Measurements from ENCODE around the gene GFI1.
A peak's percentile ranks its signal among the peaks of the same experiment; 100 is the strongest.
"Not testable (repeated sequence)": the region's sequence is repeated elsewhere in the genome, so short reads cannot be mapped to it uniquely, and the experiment has no call there.

GFI1 gene

DNA sequence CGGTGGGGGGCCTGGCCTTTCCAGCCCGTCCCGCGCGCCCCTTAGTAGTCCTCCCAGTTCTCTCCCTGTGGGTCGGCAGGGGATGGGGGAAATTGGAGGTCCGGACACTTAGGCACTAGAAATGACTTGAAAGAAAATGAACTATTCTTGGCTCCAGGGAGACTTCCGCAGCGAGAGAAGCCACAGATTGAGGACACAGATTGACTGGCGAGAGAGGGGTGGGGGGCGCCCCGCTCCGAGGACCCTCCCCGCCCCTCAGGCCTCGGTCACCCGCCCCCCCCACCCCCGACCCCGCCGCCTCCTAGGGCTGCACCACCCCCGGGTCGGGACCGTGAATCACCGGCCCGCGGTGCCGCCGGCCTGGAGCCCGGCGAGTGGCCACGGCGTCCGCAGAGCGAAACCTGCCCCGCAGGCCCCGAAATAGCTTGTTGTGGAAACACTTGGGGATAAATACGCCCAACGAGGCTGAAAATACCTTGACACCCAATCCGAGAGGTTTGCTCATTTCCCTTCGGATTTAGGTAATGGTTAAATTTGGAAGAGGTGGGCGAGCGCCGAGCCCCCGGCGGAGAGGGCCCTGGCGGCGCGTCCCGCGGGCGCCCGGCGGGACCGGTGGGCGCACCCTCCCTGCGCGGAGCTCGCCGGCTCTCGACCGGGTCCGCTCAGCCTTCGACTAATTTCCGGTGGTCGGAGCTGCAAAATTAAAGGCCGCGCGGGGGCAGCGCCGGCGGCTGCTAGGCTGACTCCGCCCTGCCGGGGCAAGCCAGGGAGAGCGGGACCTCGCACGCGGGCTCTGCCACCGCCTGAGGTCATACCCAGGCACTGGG lies at the start of gene GFI1:
GFI1 (minus strand) TSS at position 675 of the 827 bp plus-strand sequence. CDS start 3,438 bp downstream, outside the sequence.
- peak; percentile 85 for DNase-seq

DNA sequence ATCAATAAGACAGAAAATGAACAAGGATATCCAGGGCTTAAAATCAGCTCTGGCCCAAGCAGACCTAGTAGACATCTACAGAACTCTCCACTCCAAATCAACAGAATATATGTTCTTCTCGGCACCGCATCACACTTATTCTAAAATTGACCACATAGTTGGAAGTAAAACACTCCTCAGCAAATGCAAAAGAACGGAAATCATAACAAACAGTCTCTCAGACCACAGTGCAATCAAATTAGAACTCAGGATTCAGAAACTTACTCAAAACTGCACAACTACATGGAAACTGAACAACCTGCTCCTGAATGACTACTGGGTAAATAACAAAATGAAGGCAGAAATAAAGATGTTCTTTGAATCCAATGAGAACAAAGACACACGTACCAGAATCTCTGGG lies 45.6 kb upstream of the GFI1 start:
- not testable (repeated sequence) for DNase-seq

DNA sequence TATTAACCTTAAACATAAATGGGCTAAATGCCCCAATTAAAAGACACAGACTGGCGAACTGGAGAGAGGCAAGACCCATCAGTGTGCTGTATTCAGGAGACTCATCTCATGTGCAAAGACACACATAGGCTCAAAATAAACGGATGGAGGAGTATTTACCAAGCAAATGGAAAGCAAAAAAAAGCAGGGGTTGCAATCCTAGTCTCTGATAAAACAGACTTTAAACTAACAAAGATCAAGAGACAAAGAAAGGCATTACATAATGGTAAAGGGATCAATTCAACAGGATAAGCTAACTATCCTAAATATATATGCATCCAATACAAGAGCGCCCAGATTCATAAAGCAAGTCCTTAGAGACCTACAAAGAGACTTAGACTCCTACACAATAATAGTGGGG lies 45.2 kb upstream of the GFI1 start:
- DNase-seq: not testable (repeated sequence)

DNA sequence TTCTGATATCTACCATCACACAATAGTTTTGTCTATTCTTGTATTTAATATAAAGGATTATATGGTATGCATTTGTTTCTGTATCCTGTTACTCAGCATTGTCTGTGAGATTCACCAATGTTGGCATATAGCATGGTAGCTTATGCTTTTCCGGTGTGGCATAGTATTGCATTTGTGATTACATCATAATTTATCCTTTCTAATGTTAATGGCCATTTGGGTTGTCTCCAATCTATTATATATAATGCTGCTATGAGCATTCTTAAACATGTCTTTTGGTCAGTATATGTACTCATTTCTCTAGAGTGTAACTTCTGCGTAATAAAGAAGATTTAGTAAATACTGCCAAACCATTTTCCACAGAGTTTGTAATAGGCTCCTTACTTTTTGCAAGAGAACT lies 40.9 kb upstream of the GFI1 start:
- DNase-seq: no peak

DNA sequence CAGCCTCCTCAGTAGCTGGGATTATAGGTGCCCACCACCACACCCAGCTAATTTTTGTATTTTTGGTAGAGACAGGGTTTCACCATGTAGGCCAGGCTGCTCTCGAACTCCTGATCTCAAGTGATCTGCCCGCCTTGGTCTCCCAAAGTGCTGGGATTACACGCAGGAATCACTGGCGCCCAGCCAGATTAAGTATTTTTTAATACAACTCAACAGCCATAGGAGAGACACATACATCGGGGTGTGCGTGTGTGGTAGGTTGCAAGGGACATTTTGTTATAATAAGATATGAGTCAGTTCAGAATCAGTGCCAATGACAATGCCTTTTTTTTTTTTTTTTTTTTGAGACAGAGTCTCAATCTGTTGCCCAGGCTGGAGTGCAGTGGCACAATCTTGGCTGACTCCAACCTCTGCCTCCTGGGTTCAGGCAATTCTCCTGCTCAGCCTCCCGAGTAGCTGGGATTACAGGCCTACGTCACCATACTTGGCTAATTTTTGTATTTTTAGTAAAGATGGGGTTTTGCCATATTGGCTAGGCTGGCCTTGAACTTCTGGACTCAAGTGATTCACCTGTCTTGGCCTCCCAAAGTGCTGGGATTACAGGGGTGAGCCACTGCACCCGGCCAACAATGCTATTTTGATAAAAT lies 38.3 kb upstream of the GFI1 start:
- not testable (repeated sequence) for DNase-seq

DNA sequence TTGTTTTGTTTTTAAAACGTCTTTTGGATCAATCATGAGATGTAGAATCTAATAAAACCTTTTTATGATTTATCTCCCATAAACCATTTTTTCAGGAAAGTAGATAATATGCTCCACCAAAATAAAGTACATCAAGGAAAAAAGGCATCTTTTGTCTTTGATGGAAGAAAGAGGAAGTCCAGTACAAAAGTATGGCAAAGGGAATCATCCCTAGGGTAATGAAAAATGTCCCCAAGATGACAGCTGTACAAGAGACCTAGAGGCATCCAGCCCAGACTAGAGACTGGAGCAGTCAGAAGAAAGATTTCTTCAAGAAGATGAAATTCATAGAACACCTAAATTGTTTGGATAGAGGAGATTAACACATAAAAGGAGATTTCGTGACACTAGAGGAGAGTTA lies 32.3 kb upstream of the GFI1 start:
- no peak for DNase-seq

DNA sequence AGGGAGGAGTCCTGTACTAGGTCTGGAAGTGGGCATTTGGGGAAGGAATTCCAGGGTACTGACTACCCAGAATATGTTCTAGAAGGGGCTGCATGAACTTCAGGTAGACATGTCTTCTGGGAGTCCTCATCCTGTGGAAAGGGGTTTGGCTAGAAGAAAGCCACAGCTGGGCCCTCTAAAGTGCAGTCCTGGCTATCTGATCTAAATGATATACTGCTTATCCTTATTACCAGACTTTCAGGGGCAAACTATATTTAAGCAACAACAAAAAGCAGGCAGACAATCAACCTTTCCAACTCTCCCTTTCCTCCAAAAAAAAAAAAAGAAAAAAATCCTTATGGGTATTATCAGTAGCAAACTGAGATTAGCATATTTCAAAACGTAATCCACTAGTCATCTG lies 29.8 kb upstream of the GFI1 start:
- DNase-seq: peak; percentile 28

DNA sequence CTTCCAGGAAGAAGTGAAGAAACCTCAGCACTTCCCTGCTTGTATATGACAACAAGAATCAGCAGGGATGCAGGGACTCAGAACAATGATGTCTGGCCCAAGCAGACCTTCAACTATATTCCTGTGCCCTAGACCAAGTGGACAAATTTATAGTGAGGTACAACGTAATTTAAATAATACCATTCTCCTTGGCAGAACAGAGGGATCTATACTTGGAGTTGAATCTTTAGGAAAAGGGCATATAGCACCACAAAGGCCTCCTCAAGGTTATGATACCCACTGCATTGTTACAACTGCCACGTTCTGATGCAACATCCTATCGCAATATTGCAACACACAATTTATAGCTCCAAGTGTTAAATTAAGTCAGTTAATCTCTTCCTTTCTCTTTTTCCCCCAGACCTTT lies 29.1 kb upstream of the GFI1 start:
- peak; percentile 91 for DNase-seq

DNA sequence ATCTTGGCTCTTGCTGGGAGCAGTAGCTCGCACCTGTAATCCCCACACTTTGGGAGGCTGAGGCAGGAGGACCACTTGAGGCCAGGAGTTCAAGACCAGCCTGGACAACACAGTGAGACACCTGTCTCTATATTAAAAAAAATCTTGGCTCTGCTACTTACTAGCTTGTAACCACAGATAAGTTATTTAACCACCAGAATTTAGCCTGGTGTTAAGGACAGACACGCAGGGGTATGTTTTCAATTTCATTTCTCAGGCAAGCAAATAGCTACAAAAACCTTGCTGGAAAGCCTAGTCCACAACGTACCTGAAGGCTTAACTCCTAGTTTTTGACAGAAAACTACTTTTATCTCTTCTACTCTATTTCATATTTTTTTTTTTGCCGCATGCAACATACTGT lies 24.8 kb upstream of the GFI1 start:
- DNase-seq: no peak

DNA sequence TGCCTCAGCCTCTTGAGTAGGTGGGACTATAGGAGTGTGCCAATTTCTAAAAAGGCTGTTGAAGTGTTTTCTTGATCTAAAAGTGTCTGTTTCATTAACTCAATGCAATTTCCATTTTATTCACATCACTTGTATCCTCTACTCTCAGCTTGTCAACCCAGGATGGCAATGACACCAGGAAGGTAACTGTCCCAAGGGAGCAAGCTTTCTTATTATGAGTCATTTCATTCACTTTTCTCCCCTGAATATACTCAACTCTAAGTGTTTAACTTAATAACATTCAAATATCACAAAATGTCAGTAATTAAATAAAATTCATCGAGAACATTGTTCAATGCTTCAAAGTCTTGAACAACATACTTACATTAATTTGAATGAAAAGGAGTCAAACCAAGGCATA lies 22.9 kb upstream of the GFI1 start:
- DNase-seq: no peak

DNA sequence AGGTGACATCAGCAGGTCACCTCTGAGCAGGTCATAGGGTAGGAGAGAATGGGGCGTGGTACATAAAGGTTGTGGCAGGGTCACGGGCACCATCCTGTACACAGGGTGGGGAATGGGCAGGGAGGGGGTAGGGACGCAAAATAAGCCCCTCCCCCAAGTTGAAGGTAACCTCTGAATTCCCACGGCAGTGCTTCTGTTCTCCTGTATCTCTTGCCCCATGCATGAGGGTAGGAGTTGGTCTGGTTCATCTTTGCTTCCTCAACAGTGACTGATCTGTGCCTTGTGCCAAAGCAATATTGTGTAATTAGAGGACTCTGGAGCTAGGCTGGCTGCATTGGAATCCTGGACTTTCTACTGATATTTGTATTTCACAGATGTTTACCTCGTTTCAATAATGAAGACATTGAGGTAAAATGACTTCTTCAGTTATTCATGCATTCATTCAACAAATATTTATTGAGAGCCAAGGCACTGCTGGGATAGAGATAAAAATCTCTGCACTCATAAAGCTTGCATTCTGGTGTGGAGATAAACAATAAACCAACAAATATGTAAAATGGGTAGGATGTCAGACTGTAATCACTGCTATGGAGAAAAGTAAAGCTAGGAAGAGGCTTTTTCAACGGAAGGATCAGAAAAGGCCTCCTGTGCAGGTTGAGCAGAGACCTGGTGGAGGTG lies 18.4 kb upstream of the GFI1 start:
- no peak for DNase-seq

DNA sequence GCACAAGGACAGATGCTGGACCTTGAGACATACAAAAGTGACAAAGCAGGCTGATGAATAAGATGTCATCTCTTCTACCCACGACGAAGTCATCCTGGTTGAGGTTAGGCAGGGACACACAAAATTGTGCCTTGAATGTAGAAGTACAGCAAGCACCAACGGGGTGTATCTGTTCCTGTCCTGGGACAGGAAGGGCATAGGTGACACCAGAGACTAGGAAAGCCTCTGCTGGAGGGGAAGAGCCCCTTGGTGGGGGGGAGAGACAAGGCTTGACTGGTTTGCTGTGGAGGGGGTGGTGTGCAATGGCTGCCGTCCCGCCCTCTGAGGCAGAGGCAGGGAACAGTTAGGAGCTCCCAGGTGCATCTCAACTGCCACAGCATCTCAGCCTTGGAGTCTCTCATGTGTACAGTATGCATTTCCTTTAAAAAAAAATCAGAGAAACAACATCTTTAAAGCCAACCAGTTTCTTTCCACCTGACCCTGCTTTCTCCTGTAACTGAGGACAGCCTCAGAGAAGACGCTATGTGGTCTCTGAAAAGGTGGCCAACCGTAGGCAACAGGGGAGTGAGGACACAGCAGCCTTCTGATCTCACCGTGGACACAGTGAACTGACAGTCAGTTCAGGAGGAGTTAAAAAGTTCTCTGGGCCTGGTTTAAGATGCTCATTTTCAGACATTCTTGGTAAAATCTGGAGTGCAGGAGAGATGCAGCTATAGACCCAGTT lies 17.7 kb upstream of the GFI1 start:
- DNase-seq: no peak

DNA sequence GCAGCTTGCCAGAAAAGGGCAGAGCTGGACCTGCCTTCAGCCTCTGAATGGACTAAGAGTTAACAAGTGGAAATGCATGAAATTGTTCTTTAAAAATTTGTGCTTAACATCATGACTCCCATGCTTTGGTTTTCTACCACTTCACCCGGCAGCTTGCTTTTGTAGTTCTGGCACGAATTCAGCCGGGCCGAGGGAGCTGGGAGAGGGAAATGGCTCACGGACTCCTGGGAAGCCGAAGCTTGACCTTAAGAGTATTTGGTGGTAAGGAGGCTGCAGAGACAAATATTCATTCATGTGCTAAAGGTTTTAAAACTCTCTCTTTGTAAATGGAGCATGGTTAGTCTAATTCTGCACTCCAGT lies 17.2 kb upstream of the GFI1 start:
- DNase-seq: no peak

DNA sequence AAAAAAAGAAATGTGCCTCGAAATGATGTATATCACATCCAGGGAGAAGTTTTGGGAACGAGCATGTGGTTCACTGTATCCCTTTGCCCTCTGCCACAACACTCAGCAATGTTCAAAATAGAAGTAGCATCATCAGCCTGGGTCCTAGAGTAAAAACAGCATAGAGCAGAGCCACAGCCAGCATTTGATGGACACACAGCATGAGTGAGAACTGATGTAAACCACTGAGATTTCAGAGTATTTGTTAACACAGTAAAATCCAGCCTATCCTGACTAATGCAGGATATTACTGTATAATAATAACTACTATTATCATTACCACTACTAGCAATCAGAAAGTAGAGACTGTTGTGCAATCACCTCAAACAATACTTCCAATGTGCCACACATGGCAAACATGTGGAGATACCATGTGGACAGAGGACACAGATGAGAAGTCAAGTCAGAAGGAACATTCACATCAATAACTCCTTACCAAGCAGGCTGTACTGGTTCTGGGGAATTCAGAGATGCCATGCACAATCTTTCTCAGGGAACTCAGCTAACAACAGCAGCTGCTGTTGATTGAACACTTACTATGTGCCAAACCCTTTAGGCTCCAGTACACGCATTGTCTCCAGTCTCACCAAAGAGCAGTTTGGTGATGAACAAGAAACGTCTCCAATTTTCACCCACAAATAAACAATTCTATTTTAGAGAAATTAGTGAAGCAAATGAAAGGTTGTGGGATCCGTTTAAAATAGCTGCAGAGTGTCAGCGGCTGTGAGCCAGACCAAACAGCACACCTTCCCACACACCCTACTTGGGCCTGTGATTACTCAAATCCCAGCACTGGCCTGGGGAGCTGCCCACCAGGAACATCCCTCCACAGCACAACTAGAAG lies 16.6 kb upstream of the GFI1 start:
- no peak for DNase-seq

DNA sequence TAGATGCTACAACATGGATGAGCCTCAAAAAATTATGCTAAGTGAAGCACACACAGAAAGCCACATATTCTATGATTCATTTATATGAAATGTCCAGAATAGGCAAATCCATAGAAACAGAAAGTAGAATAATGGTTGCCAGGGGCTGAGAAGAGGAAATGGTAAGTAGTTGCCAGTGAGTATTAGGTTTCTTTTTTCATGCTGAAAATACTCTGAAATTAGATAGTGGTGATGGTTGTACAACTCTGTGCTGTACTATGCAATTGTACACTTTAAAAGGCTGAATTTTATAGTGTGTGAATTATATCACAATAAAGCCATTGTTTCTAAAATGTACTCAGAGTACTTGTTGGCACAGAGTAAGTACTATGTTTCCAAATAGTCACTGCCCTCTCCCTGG lies 15.5 kb upstream of the GFI1 start:
- no peak for DNase-seq

DNA sequence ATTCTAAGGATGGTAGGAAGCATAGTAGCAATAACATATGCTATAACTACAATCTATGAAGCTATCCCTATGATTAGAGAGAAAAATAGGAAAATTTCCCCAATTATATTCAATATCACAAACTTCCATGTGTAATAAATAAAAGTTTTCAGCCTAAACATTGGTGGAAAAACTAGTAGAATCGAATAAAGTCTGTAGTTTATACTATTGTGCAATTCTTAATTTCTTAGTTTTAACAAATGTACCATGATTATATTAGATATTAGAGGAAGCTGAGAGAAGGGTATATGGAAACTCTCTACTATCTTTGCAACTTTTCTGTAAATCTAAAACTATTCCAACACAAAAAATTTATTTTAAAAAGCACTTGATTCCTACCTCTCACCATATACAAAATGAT lies 13.8 kb upstream of the GFI1 start:
- no peak for DNase-seq

DNA sequence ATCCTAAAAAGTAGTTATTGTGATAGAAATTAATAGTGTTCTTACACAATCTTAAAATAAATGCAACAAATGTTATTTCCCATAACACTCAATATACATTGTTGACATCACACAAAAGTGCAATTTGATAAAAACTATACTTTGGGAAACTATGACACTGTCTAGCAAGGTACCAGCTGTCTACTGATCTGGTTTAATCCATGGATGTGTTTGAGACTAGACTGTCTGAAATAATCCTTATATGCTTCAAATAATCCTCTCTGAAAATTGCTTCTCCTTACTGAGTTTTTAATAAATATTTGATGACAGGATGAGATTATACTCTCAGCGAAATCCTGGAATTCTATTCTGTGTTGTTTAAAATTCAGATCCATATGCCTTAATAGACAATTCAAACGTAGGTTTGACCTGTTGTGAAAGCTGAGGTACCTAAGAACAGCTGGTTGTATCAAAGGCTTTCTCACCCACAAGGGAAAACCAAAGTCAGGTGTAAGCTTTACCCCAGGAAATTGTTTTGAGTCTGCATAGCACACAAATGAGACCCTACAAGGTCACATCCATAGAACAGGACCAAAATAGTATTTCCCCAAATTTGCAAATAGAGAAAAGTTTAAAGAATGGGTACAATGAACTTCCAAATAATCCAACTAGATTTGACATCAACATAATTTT lies 8.8 kb upstream of the GFI1 start:
- DNase-seq: no peak

DNA sequence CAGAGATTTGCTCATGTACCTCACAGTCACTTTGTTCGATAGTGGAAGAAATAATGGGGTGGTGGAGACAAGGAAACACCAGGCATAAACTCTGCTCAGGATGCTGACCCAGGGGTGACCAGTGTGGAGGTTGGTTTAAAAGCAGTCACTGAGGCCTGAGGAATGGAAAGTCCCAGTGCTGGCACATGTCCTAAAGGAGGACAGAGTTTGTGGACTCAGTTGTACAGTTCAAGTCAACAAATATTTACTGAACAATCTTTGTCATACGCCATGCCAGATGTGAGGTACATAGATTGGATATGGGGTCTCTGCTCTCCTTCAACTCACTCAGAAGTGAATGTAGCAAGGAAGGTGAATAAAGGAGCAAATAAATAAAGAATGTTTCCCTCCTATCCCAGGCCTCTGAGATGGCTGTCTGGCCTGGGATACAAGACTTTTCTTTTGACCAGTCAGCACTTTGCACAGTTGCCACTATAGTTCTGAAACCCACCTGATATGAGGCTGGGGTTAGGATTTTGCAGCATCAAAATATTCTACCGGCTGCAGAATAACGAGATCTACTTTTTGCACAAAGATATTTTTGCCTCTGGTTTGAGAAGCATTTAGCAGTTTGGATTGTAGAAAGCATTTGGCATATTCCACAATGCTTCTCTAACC lies 7.9 kb upstream of the GFI1 start:
- no peak for DNase-seq

DNA sequence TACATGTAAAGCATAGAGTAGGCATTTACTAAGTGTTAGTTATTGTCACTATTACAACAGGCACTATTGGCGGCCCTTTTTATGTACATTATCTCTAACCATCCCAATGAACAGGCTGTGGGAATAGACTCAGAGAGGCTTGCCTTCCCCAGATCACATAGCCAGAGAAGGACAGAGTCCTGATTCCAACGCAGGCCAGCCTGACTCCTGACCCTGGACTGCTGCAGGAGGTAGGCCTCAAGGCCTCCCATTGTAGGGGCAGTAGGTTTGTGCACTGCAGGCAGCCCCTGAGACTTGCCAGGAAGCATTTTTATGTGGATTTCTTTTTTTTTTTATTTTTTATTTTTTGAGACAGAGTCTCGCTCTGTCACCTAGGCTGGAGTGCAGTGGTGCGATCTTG lies 6.4 kb upstream of the GFI1 start:
- DNase-seq: no peak

DNA sequence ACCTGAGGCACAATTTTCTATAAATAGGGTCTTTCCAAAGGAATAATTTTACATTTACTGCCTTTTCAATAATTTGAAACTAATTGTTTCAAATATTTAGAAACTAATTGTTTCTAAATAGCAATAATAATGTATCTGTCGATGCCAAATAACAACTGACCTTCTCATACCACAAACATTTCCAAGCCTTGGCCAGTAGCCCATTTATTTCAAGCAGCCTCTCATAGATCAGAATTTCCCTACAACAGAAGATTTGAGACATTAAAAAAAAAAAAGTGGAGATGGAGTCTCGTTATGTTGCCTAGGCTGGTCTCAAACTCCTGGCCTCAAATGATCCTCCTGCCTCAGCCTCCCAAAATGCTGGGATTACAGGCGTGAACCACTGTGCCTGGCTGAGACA lies 2.1 kb upstream of the GFI1 start:
- no peak for DNase-seq

DNA sequence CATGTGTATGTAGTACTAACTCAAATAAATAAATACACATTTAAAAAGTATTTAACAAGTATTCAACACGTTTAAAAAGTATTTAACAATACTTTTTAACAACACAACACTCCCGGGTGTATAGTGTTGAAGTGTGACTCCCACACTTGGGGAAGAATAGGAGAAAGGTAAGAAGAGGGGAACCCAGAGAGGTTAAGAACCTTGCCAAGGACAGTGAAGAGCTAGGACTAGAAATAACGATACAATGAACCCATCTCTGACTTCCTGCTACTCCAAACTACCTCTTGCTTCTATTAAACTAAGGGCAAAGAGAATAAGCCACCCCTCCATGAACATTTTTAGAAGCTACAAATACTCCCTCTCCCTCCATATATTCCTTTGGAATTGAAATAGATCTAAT lies 1.7 kb upstream of the GFI1 start:
- DNase-seq: no peak
